HepG2 (cell line): ENCODE results near the gene BRK1. TPM values are rescaled to one million over a fixed set of nuclear protein-coding genes. Genes with fewer than 3 reads are reported as not detected.

Experiments
- BHLHE40 ChIP-seq: IDR thresholded peaks from 2 replicates; pipeline ENCODE4 v1.6.1; 2011; ENCODE audit warnings: low read length, improper control_type of control experiment
- CEBPG ChIP-seq: IDR thresholded peaks from 2 replicates; pipeline ENCODE4 v1.6.1; 2016
- GABPB1 ChIP-seq: IDR thresholded peaks from 2 replicates; pipeline ENCODE4 v1.6.1; 2016; ENCODE audit warnings: mild to moderate bottlenecking, missing genetic modification reagents, moderate library complexity, missing compliant biosample characterization
- HNF4A ChIP-seq: sonication (generic); formaldehyde crosslinking; IDR thresholded peaks from 2 replicates; pipeline ENCODE4 v1.4.0; 2020; ENCODE audit warnings: missing genetic modification reagents
- TBL1XR1 ChIP-seq: fragments of 150-350 bp; IDR thresholded peaks from 2 replicates; pipeline ENCODE4 v1.6.1; 2014; ENCODE audit warnings: borderline replicate concordance, low read length; ENCODE audit not compliant: partially characterized antibody
- TSC22D2 ChIP-seq: sonication (generic); formaldehyde crosslinking; IDR thresholded peaks from 2 replicates; pipeline ENCODE4 v1.5.1; 2020; ENCODE audit warnings: missing genetic modification reagents, mild to moderate bottlenecking, borderline replicate concordance
- ZBTB3 ChIP-seq: sonication (generic); formaldehyde crosslinking; IDR thresholded peaks from 2 replicates; pipeline ENCODE4 v1.4.0; 2020; ENCODE audit warnings: low read depth, mild to moderate bottlenecking, moderate library complexity, missing genetic modification reagents, borderline replicate concordance
- ZBTB7B ChIP-seq: sonication (generic); formaldehyde crosslinking; IDR thresholded peaks from 2 replicates; pipeline ENCODE4 v1.4.0; 2020; ENCODE audit warnings: missing genetic modification reagents
- ZFP82 ChIP-seq: sonication (generic); formaldehyde crosslinking; IDR thresholded peaks from 2 replicates; pipeline ENCODE4 v1.5.1; 2020; ENCODE audit warnings: mild to moderate bottlenecking, missing genetic modification reagents, borderline replicate concordance
- ZMYM2 ChIP-seq: sonication (generic); formaldehyde crosslinking; IDR thresholded peaks from 2 replicates; pipeline ENCODE4 v1.8.0; 2022; ENCODE audit warnings: mild to moderate bottlenecking, missing genetic modification reagents
- ZMYM4 ChIP-seq: sonication (generic); formaldehyde crosslinking; IDR thresholded peaks from 2 replicates; pipeline ENCODE4 v1.8.1; 2023; ENCODE audit warnings: mild to moderate bottlenecking, missing genetic modification reagents
- ZNF121 ChIP-seq: sonication (generic); formaldehyde crosslinking; IDR thresholded peaks from 2 replicates; pipeline ENCODE4 v1.5.0; 2020; ENCODE audit warnings: mild to moderate bottlenecking, missing genetic modification reagents
- polyA plus RNA-seq, 8 experiments: library from polyadenylated mRNA; depleted of rRNA in 3 of 8; stranded (reverse) in 7 of 8; unstranded in 1 of 8; fragments of >200 nt; fragmentation: Illumina TruSeq in 4 of 8; extraction: Trizol in 4 of 8; gene quantifications; 2 replicates each; pipeline versions ENCODE4 v1.2.1 to v1.2.3, GENCODE V29; 2011 to 2016; ENCODE audit warnings: low read depth in 4 of 8, missing spikeins in 1 of 8, mixed read lengths in 1 of 8; ENCODE audit not compliant: insufficient read depth in 1 of 8
- total RNA-seq, 5 experiments: library from RNA; depleted of rRNA; stranded (reverse); fragments of >200 nt; fragmentation: Illumina TruSeq; extraction: Trizol; gene quantifications; 2 replicates each; pipeline ENCODE4 v1.2.3, GENCODE V29; 2016; ENCODE audit warnings: low read depth in 1 of 5
- TF ChIP-seq, protein P1 (sequence below): sonication (generic); formaldehyde crosslinking; IDR thresholded peaks from 2 replicates; pipeline ENCODE4 v1.9.0; 2021; ENCODE audit warnings: mild to moderate bottlenecking, missing genetic modification reagents
- TF ChIP-seq, protein P2 (sequence below): sonication (generic); formaldehyde crosslinking; IDR thresholded peaks from 2 replicates; pipeline ENCODE4 v1.4.0; 2020; ENCODE audit warnings: missing genetic modification reagents
- TF ChIP-seq, protein P3 (sequence below), 2 experiments: sonication (generic) in 1 of 2; formaldehyde crosslinking in 1 of 2; IDR thresholded peaks; 2 replicates each; pipeline versions ENCODE4 v1.5.1 to v1.6.1; 2011 to 2020; ENCODE audit warnings: borderline replicate concordance in 1 of 2, low read depth in 1 of 2, low read length in 1 of 2, mild to moderate bottlenecking in 1 of 2, missing genetic modification reagents in 1 of 2, moderate library complexity in 1 of 2
- TF ChIP-seq, protein P4 (sequence below): IDR thresholded peaks from 2 replicates; pipeline ENCODE4 v1.6.1; 2016; ENCODE audit warnings: mild to moderate bottlenecking

The BRK1 gene
- total and polyA plus RNA-seq, 2 of the 13 experiments (the other 11 are each of a cell fraction or from before 2014, with no cell fraction given), result 118 to 155 TPM

DNA sequence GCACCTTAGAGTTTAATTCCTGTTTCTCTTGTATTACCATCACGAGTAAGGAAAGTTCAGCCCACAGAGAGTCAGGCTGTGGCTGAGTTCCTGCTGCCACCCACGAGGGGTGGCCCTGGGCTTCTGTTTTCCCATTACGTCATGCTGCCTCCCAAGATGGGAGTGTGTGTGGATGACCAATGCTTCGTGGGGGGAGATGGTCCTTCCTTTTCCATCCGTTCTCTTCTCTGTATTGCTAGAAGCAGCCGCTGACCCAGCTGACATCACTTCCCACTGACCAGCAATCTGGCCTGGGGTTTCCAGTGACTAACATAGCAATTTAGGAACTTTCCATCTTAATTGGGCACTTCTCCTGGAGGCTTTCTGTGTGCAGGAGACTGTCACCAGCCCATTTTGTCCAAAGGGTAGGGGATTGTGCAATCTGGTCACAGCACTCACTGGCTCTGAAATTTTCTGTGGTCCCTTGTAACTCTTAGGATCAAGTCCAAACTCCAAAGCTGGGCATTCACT, 58.5 kb downstream of the BRK1 start (continued):
- TF ChIP-seq, protein P1, sequence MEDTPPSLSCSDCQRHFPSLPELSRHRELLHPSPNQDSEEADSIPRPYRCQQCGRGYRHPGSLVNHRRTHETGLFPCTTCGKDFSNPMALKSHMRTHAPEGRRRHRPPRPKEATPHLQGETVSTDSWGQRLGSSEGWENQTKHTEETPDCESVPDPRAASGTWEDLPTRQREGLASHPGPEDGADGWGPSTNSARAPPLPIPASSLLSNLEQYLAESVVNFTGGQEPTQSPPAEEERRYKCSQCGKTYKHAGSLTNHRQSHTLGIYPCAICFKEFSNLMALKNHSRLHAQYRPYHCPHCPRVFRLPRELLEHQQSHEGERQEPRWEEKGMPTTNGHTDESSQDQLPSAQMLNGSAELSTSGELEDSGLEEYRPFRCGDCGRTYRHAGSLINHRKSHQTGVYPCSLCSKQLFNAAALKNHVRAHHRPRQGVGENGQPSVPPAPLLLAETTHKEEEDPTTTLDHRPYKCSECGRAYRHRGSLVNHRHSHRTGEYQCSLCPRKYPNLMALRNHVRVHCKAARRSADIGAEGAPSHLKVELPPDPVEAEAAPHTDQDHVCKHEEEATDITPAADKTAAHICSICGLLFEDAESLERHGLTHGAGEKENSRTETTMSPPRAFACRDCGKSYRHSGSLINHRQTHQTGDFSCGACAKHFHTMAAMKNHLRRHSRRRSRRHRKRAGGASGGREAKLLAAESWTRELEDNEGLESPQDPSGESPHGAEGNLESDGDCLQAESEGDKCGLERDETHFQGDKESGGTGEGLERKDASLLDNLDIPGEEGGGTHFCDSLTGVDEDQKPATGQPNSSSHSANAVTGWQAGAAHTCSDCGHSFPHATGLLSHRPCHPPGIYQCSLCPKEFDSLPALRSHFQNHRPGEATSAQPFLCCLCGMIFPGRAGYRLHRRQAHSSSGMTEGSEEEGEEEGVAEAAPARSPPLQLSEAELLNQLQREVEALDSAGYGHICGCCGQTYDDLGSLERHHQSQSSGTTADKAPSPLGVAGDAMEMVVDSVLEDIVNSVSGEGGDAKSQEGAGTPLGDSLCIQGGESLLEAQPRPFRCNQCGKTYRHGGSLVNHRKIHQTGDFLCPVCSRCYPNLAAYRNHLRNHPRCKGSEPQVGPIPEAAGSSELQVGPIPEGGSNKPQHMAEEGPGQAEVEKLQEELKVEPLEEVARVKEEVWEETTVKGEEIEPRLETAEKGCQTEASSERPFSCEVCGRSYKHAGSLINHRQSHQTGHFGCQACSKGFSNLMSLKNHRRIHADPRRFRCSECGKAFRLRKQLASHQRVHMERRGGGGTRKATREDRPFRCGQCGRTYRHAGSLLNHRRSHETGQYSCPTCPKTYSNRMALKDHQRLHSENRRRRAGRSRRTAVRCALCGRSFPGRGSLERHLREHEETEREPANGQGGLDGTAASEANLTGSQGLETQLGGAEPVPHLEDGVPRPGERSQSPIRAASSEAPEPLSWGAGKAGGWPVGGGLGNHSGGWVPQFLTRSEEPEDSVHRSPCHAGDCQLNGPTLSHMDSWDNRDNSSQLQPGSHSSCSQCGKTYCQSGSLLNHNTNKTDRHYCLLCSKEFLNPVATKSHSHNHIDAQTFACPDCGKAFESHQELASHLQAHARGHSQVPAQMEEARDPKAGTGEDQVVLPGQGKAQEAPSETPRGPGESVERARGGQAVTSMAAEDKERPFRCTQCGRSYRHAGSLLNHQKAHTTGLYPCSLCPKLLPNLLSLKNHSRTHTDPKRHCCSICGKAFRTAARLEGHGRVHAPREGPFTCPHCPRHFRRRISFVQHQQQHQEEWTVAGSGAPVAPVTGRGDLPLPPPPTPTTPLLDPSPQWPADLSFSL (CRISPR knock-in tag), result no peak
- TF ChIP-seq, protein P2, sequence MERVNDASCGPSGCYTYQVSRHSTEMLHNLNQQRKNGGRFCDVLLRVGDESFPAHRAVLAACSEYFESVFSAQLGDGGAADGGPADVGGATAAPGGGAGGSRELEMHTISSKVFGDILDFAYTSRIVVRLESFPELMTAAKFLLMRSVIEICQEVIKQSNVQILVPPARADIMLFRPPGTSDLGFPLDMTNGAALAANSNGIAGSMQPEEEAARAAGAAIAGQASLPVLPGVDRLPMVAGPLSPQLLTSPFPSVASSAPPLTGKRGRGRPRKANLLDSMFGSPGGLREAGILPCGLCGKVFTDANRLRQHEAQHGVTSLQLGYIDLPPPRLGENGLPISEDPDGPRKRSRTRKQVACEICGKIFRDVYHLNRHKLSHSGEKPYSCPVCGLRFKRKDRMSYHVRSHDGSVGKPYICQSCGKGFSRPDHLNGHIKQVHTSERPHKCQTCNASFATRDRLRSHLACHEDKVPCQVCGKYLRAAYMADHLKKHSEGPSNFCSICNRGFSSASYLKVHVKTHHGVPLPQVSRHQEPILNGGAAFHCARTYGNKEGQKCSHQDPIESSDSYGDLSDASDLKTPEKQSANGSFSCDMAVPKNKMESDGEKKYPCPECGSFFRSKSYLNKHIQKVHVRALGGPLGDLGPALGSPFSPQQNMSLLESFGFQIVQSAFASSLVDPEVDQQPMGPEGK (CRISPR knock-in tag), result peak; percentile 39; the same call in 1 of the 2 replicates
- TF ChIP-seq ZBTB7B (CRISPR knock-in tag), result peak; percentile 82; the same call in 1 of the 2 replicates
- peak; percentile 25; the same call in 1 of the 2 replicates for TF ChIP-seq TSC22D2 (CRISPR knock-in tag)
- TF ChIP-seq BHLHE40, result no peak
- peak; percentile 96 for TF ChIP-seq CEBPG (CRISPR knock-in tag)
- peak; percentile 27; the same call in 1 of the 2 replicates for TF ChIP-seq GABPB1 (CRISPR knock-in tag)
- 0 out of 2 replicates have a peak, but pooled peaks have one; percentile 30 for TF ChIP-seq ZMYM2 (CRISPR knock-in tag)
- peak; percentile 77 for TF ChIP-seq HNF4A (CRISPR knock-in tag)
- TF ChIP-seq, protein P3, sequence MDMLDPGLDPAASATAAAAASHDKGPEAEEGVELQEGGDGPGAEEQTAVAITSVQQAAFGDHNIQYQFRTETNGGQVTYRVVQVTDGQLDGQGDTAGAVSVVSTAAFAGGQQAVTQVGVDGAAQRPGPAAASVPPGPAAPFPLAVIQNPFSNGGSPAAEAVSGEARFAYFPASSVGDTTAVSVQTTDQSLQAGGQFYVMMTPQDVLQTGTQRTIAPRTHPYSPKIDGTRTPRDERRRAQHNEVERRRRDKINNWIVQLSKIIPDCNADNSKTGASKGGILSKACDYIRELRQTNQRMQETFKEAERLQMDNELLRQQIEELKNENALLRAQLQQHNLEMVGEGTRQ (IDR thresholded peaks at IDR 0.05; ENCODE audit: low read depth, low read length), result no peak
- TF ChIP-seq, protein P3 (CRISPR knock-in tag; IDR thresholded peaks at IDR 0.05; ENCODE audit: borderline replicate concordance), result no peak
- peak; percentile 48; the same call in 1 of the 2 replicates for TF ChIP-seq ZMYM4 (CRISPR knock-in tag)
- TF ChIP-seq, protein P4, sequence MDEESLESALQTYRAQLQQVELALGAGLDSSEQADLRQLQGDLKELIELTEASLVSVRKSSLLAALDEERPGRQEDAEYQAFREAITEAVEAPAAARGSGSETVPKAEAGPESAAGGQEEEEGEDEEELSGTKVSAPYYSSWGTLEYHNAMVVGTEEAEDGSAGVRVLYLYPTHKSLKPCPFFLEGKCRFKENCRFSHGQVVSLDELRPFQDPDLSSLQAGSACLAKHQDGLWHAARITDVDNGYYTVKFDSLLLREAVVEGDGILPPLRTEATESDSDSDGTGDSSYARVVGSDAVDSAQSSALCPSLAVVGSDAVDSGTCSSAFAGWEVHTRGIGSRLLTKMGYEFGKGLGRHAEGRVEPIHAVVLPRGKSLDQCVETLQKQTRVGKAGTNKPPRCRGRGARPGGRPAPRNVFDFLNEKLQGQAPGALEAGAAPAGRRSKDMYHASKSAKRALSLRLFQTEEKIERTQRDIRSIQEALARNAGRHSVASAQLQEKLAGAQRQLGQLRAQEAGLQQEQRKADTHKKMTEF (CRISPR knock-in tag), result no peak
- TF ChIP-seq ZFP82 (CRISPR knock-in tag), result no peak
- 0 out of 2 replicates have a peak, but pooled peaks have one; percentile 37 for TF ChIP-seq ZBTB3 (CRISPR knock-in tag)
- 0 out of 2 replicates have a peak, but pooled peaks have one; percentile 6 for TF ChIP-seq ZNF121
- TF ChIP-seq TBL1XR1, result no peak
